Neural progenitor cell (in vitro differentiated cells): ENCODE data around the gene TMEM117. TPM values are rescaled to one million over a fixed set of nuclear protein-coding genes. Genes with fewer than 3 reads are reported as not detected.

Experiments
- DNase-seq: peaks from one replicate; pipeline ENCODE4 v3.0.0-alpha.2; 2016; ENCODE audit warnings: low spot score
- H2AFZ ChIP-seq: fragments of 200-600 bp; sonication (generic); replicated peaks from 2 replicates; pipeline ENCODE4 v1.6.1; 2016; ENCODE audit warnings: antibody characterized with exemption
- H3F3A ChIP-seq: fragments of 200-600 bp; sonication (generic); 2 replicates; pipeline ENCODE4 v1.6.1; 2016; ENCODE audit warnings: antibody characterized with exemption, low read depth
- H3K27ac ChIP-seq: fragments of 200-600 bp; sonication (generic); 2 replicates; pipeline ENCODE4 v1.5.1; 2016; ENCODE audit warnings: mild to moderate bottlenecking
- H3K27me3 ChIP-seq: fragments of 200-600 bp; sonication (generic); 2 replicates; pipeline ENCODE4 v1.6.1; 2016; ENCODE audit warnings: mild to moderate bottlenecking, moderate library complexity
- H3K36me3 ChIP-seq: fragments of 200-600 bp; sonication (generic); 2 replicates; pipeline ENCODE4 v1.5.1; 2016
- H3K4me1 ChIP-seq: fragments of 200-600 bp; sonication (generic); 2 replicates; pipeline ENCODE4 v1.6.1; 2016; ENCODE audit warnings: mixed run types
- H3K4me2 ChIP-seq: fragments of 200-600 bp; sonication (generic); 2 replicates; pipeline ENCODE4 v1.6.1; 2016
- H3K4me3 ChIP-seq: fragments of 200-600 bp; sonication (generic); 2 replicates; pipeline ENCODE4 v1.5.1; 2016
- H3K79me2 ChIP-seq: fragments of 200-600 bp; sonication (generic); 2 replicates; pipeline ENCODE4 v1.6.1; 2016; ENCODE audit warnings: low read depth
- H3K9ac ChIP-seq: fragments of 200-600 bp; sonication (generic); 2 replicates; pipeline ENCODE4 v1.6.1; 2016
- H3K9me3 ChIP-seq: fragments of 200-600 bp; sonication (generic); 2 replicates; pipeline ENCODE4 v1.5.1; 2016; ENCODE audit warnings: low read depth
- H4K20me1 ChIP-seq: fragments of 200-600 bp; sonication (generic); 2 replicates; pipeline ENCODE4 v1.6.1; 2016; ENCODE audit warnings: low read depth
- H3K27ac Mint-ChIP-seq: 3 replicates; pipeline ENCODE4 v1.8.0; 2021; ENCODE audit warnings: mixed read lengths
- H3K27me3 Mint-ChIP-seq: 2 replicates; pipeline ENCODE4 v1.8.0; 2022; ENCODE audit warnings: low read depth, mild to moderate bottlenecking, inconsistent platforms, moderate library complexity, mixed read lengths; ENCODE audit not compliant: insufficient read depth
- H3K36me3 Mint-ChIP-seq: 3 replicates; pipeline ENCODE4 v1.8.0; 2021; ENCODE audit warnings: mixed read lengths
- H3K4me1 Mint-ChIP-seq: 3 replicates; pipeline ENCODE4 v1.8.0; 2021; ENCODE audit warnings: mixed read lengths
- H3K4me3 Mint-ChIP-seq: 3 replicates; pipeline ENCODE4 v1.8.0; 2021; ENCODE audit warnings: mild to moderate bottlenecking, moderate library complexity, mixed read lengths
- H3K9me3 Mint-ChIP-seq: 3 replicates; pipeline ENCODE4 v1.8.0; 2020; ENCODE audit warnings: mixed read lengths
- CTCF ChIP-seq: fragments of 200-600 bp; sonication (generic); IDR thresholded peaks from 2 replicates; pipeline ENCODE4 v1.5.1; 2017; ENCODE audit warnings: antibody characterized with exemption, mild to moderate bottlenecking
- EZH2 ChIP-seq: fragments of 200-600 bp; sonication (generic); IDR thresholded peaks from 2 replicates; pipeline ENCODE4 v1.6.1; 2017; ENCODE audit warnings: antibody characterized with exemption, mild to moderate bottlenecking, moderate library complexity
- EZH2phosphoT487 ChIP-seq: fragments of 200-600 bp; sonication (generic); IDR thresholded peaks from 2 replicates; pipeline ENCODE4 v1.6.1; 2017; ENCODE audit warnings: antibody characterized with exemption
- total RNA-seq: library from RNA; depleted of rRNA; stranded (reverse); fragments of >200 nt; gene quantifications from 2 replicates; pipeline ENCODE4 v1.2.3, GENCODE V29; 2015; ENCODE audit warnings: low replicate concordance

Gene TMEM117
- total RNA-seq, 1 donor from 2014 or later: 1.6 TPM

GRCh38 chr12:44100264-44100663 is 264.4 kb downstream of the TMEM117 start:
- Histone ChIP-seq H3K4me2 (no peak overlapping the region), H3K27ac (no peak overlapping the region), H3K4me1 (no peaks in the 10 kb centered on the region), H3K79me2 (no peaks in the 10 kb centered on the region), H3F3A (no peaks in the 10 kb centered on the region), H3K27me3 (no peaks in the 10 kb centered on the region), H3K36me3 (no peaks in the 10 kb centered on the region), H3K4me3 (no peak overlapping the region), H4K20me1 (no peaks in the 10 kb centered on the region), H2AFZ (no peak overlapping the region), H3K9me3 (no peaks in the 10 kb centered on the region), H3K9ac (no peak overlapping the region)
- DNase-seq: no peak
- no peak for TF ChIP-seq CTCF
- TF ChIP-seq EZH2: no peak
- no peak for TF ChIP-seq EZH2phosphoT487
- Mint-ChIP-seq H3K27me3 (no peaks in the 10 kb centered on the region), H3K4me3 (no peak overlapping the region), H3K36me3 (peaks cover 2% of the 10 kb centered on the region), H3K4me1 (no peaks in the 10 kb centered on the region), H3K27ac (no peak overlapping the region), H3K9me3 (peaks cover 2% of the 10 kb centered on the region)

DNA sequence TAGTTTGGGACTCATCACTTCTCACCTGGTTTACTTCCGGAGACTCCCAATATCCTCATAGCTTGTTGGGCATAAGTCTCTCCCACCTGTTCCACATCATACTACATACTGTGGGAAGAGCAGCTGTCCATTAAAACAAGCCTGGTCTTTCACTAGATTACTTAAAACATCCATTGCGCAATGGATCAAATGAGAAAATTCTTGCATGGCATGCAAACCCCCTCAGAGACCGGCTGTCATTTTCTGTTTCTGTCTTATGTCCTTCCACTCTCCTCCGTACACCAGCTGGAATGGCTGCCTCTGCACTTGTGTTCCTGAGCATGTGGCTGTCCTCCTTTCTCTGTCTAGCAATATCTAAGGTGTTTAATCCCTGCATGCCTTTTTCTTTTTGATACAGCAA is 265.6 kb downstream of the TMEM117 start:
- Histone ChIP-seq H2AFZ (no peak overlapping the region), H3K79me2 (no peaks in the 10 kb centered on the region), H3K27me3 (no peaks in the 10 kb centered on the region), H4K20me1 (no peaks in the 10 kb centered on the region), H3K27ac (no peak overlapping the region), H3K9ac (no peak overlapping the region), H3K36me3 (no peaks in the 10 kb centered on the region), H3F3A (no peaks in the 10 kb centered on the region), H3K4me2 (no peak overlapping the region), H3K4me3 (no peak overlapping the region), H3K4me1 (no peaks in the 10 kb centered on the region), H3K9me3 (no peaks in the 10 kb centered on the region)
- Mint-ChIP-seq H3K9me3 (peaks cover 2% of the 10 kb centered on the region), H3K4me3 (no peak overlapping the region), H3K27ac (no peak overlapping the region), H3K4me1 (no peaks in the 10 kb centered on the region), H3K27me3 (no peaks in the 10 kb centered on the region), H3K36me3 (peaks cover 2% of the 10 kb centered on the region)
- no peak for TF ChIP-seq EZH2
- no peak for TF ChIP-seq EZH2phosphoT487
- no peak for TF ChIP-seq CTCF
- DNase-seq: no peak

- no peak for DNase-seq
These were observed 279.0 kb downstream of the TMEM117 start for GRCh38 chr12:44114906-44115305.

More at GRCh38 chr12:44114906-44115305, 279.0 kb downstream of the TMEM117 start:
- Mint-ChIP-seq H3K36me3 (no peaks in the 10 kb centered on the region), H3K4me1 (no peaks in the 10 kb centered on the region), H3K9me3 (peaks cover 3% of the 10 kb centered on the region), H3K27ac (no peak overlapping the region), H3K4me3 (no peak overlapping the region), H3K27me3 (no peaks in the 10 kb centered on the region)
- H3K79me2 ChIP-seq: no peaks in the 10 kb centered on the region
- H3F3A ChIP-seq: no peaks in the 10 kb centered on the region
- no peaks in the 10 kb centered on the region for H3K4me1 ChIP-seq
- H4K20me1 ChIP-seq: no peaks in the 10 kb centered on the region
- H3K4me2 ChIP-seq: no peak overlapping the region
- no peak overlapping the region for H3K27ac ChIP-seq
- no peak overlapping the region for H3K9ac ChIP-seq
- no peaks in the 10 kb centered on the region for H3K9me3 ChIP-seq
- H3K36me3 ChIP-seq: no peaks in the 10 kb centered on the region
- H3K4me3 ChIP-seq: no peak overlapping the region
- TF ChIP-seq EZH2 (no peak), CTCF (no peak), EZH2phosphoT487 (no peak)
- H2AFZ ChIP-seq: no peak overlapping the region
- H3K27me3 ChIP-seq: no peaks in the 10 kb centered on the region
